HUES64 (cell line): ENCODE data around the gene CHMP3.
"Not testable (repeated sequence)": the region's sequence is repeated elsewhere in the genome, so short reads cannot be mapped to it uniquely, and the experiment has no call there.

ENCODE experiments used
- H3K27ac ChIP-seq: 2 replicates; pipeline ENCODE4 v1.7.0; 2013; ENCODE audit warnings: low read depth, low read length, inconsistent platforms
- H3K27me3 ChIP-seq: 2 replicates; pipeline ENCODE4 v1.6.1; 2013; ENCODE audit warnings: mild to moderate bottlenecking, low read length; ENCODE audit not compliant: insufficient read depth
- H3K36me3 ChIP-seq: 2 replicates; pipeline ENCODE4 v1.6.1; 2013; ENCODE audit warnings: mild to moderate bottlenecking, low read length; ENCODE audit not compliant: insufficient read depth
- H3K4me1 ChIP-seq: 2 replicates; pipeline ENCODE4 v1.6.1; 2013; ENCODE audit warnings: mild to moderate bottlenecking, low read length, moderate library complexity; ENCODE audit not compliant: insufficient read depth
- H3K4me3 ChIP-seq: 2 replicates; pipeline ENCODE4 v1.5.1; 2013; ENCODE audit warnings: mild to moderate bottlenecking, low read length, moderate library complexity
- H3K9ac ChIP-seq: 2 replicates; pipeline ENCODE4 v1.6.1; 2013; ENCODE audit warnings: mild to moderate bottlenecking, low read depth, low read length
- H3K9me3 ChIP-seq: 2 replicates; pipeline ENCODE4 v1.6.1; 2013; ENCODE audit warnings: low read depth, low read length; ENCODE audit not compliant: insufficient read depth
- WGBS: fragments of 150-250, 120-280 bp; methylation state at CpG from one replicate; pipeline ENCODE4 v1.1.7; 2013; ENCODE audit warnings: missing lambda C conversion rate; 5-methylcytosine and 5-hydroxymethylcytosine counted together

Gene CHMP3

DNA sequence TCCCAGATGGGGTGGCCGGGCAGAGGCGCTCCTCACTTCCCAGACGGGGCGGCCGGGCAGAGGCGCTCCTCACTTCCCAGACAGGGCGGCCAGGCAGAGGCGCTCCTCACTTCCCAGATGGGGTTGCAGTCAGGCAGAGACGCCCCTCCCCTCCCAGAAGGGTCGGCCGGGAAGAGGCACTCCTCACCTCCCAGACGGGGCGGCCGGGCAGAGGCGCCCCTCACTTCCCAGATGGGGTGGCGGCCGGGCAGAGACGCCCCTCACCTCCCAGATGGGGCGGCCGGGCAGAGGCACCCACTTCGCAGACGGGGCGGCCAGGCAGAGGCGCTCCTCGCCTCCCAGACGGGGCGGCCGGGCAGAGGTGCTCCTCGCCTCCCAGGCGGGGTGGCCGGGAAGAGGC, 13.8 kb downstream of the CHMP3 start:
- Histone ChIP-seq H3K9me3 (peaks cover 54% of the 10 kb centered on the region), H3K36me3 (peaks cover 23% of the 10 kb centered on the region)
- H3K4me1 ChIP-seq, H3K27ac ChIP-seq, H3K4me3 ChIP-seq, H3K27me3 ChIP-seq, H3K9ac ChIP-seq: not testable (repeated sequence)
- WGBS = 97% methylated on average over 31 of the region's 31 CpGs

DNA sequence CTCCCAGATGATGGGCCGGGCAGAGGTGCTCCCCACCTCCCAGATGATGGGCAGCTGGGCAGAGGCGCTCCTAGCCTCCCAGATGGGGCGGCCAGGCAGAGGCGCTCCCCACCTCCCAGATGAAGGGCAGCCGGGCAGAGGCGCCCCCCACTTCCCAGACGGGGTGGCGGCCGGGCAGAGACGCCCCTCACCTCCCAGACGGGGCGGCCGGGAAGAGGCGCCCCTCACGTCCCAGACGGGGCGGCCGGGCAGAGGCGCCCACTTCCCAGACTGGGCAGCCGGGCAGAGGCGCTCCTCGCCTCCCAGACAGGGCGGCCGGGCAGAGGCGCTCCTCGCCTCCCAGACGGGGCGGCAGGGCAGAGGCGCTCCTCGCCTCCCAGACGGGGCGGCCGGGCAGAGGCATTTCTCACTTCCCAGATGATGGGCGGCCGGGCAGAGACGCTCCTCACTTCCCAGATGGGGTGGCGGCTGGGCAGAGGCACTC, 14.3 kb downstream of the CHMP3 start:
- 90% methylated on average over 37 of the region's 37 CpGs for WGBS
- not testable (repeated sequence) for H3K9ac ChIP-seq, H3K27ac ChIP-seq, H3K4me3 ChIP-seq, H3K27me3 ChIP-seq, H3K4me1 ChIP-seq
- H3K9me3 ChIP-seq = peaks cover 57% of the 10 kb centered on the region
- H3K36me3 ChIP-seq = peaks cover 24% of the 10 kb centered on the region

- not testable (repeated sequence) for H3K27me3 ChIP-seq, H3K9ac ChIP-seq, H3K4me1 ChIP-seq, H3K4me3 ChIP-seq, H3K27ac ChIP-seq
- H3K9me3 ChIP-seq = peaks cover 63% of the 10 kb centered on the region
- peaks cover 23% of the 10 kb centered on the region for H3K36me3 ChIP-seq
- 97% methylated on average over 18 of the region's 20 CpGs for WGBS
Measured at GRCh38 chr2:86548165-86548912, 14.9 kb downstream of the CHMP3 start.

- H3K4me3 ChIP-seq, H3K27ac ChIP-seq, H3K27me3 ChIP-seq, H3K9ac ChIP-seq, H3K4me1 ChIP-seq: not testable (repeated sequence)
- Histone ChIP-seq H3K9me3 (peaks cover 56% of the 10 kb centered on the region), H3K36me3 (peaks cover 15% of the 10 kb centered on the region)
- 97% methylated on average over 45 of the region's 49 CpGs for WGBS
Measured at GRCh38 chr2:86545296-86545924, 17.8 kb downstream of the CHMP3 start.

- 98% methylated on average over 15 of the region's 32 CpGs for WGBS
- peaks cover 15% of the 10 kb centered on the region for H3K36me3 ChIP-seq
Measured at GRCh38 chr2:86544278-86545099, 18.8 kb downstream of the CHMP3 start.

DNA sequence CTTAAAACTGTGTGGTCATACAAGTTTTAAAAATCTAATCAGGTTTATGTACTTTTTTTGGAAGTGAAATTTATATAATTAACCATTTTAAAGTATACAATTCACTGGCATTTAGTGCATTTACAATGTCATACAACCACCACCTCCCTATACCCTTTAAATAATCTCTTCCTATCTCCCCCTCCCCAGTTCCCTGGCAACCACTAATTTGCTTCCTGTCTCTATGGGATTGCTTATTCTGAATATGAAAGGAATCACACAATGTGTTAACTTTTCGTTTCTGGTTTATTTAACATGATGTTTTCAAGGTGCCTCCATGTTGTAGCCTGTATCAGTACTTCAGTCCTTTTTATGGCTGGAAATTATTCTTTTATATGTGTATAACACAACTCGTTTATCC, 19.4 kb downstream of the CHMP3 start:
- Histone ChIP-seq H3K9ac (no peak overlapping the region), H3K4me1 (no peaks in the 10 kb centered on the region), H3K36me3 (peaks cover 15% of the 10 kb centered on the region), H3K27ac (no peak overlapping the region), H3K27me3 (no peaks in the 10 kb centered on the region), H3K4me3 (no peak overlapping the region), H3K9me3 (peaks cover 52% of the 10 kb centered on the region)
- WGBS = 100% methylated on average over 1 of the region's 2 CpGs

More at GRCh38 chr2:86544278-86545099, 18.8 kb downstream of the CHMP3 start:
- H3K27ac ChIP-seq, H3K27me3 ChIP-seq, H3K9ac ChIP-seq, H3K4me3 ChIP-seq, H3K4me1 ChIP-seq: not testable (repeated sequence)
- peaks cover 52% of the 10 kb centered on the region for H3K9me3 ChIP-seq

GRCh38 chr2:86543335-86543734, 19.9 kb downstream of the CHMP3 start:
- H3K4me1 ChIP-seq = no peaks in the 10 kb centered on the region
- no peaks in the 10 kb centered on the region for H3K27me3 ChIP-seq
- H3K36me3 ChIP-seq = peaks cover 20% of the 10 kb centered on the region
- no peak overlapping the region for H3K4me3 ChIP-seq
- 96% methylated on average over 2 of the region's 2 CpGs for WGBS
- no peak overlapping the region for H3K9ac ChIP-seq
- no peak overlapping the region for H3K27ac ChIP-seq
- H3K9me3 ChIP-seq = peaks cover 55% of the 10 kb centered on the region

DNA sequence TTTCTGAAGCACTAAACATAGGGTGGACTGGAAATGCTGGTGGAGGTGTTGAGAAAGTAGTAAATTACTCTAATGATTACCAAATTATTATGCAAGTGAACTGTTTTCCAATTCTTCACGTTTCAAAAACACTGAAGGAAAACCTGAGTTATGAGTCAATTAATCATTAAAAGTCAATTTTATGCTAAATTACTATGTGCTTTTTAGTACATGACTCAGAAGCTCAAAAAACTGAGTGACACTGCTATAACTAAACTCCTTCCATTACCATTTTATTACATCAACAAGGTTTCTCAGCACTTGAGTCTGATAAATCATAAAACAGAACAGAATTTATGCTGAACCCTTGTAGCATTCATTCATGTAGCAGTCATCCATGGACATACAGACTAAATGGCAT, 20.4 kb downstream of the CHMP3 start:
- Histone ChIP-seq H3K27ac (no peak overlapping the region), H3K9ac (no peak overlapping the region), H3K4me3 (no peak overlapping the region), H3K36me3 (peaks cover 18% of the 10 kb centered on the region), H3K9me3 (peaks cover 54% of the 10 kb centered on the region), H3K4me1 (no peaks in the 10 kb centered on the region), H3K27me3 (no peaks in the 10 kb centered on the region)
- no CpG with 5 or more reads among the region's 1 CpG for WGBS

DNA sequence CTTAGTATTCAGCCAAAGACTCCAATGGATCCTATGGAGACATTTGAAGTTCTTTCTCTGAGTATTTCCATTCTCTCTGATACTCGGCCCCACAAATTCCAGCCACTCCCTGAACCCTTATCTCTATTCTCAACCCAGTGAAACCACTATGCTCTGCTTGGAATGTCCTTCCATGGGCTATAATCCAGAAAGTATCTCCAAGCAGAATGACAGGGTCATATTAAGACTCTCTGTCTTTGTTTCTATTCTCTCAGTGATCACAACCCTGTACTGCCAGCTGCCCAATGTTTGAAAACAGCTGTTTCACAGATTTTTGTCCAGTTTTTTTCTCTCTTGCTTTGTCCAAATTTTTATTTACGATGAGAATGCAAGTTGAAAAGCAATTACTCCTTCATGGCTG, 21.9 kb downstream of the CHMP3 start:
- no peaks in the 10 kb centered on the region for H3K27me3 ChIP-seq
- peaks cover 8% of the 10 kb centered on the region; the same call in 1 of the 2 replicates for H3K36me3 ChIP-seq
- no peaks in the 10 kb centered on the region for H3K4me1 ChIP-seq
- no peak overlapping the region for H3K27ac ChIP-seq
- H3K4me3 ChIP-seq = no peak overlapping the region
- peaks cover 51% of the 10 kb centered on the region for H3K9me3 ChIP-seq
- 95% methylated on average over 1 of the region's 2 CpGs for WGBS
- no peak overlapping the region for H3K9ac ChIP-seq

- Histone ChIP-seq H3K4me3 (no peak overlapping the region), H3K4me1 (no peaks in the 10 kb centered on the region), H3K36me3 (peaks cover 7% of the 10 kb centered on the region; the same call in 1 of the 2 replicates), H3K27ac (no peak overlapping the region), H3K27me3 (no peaks in the 10 kb centered on the region), H3K9ac (no peak overlapping the region), H3K9me3 (peaks cover 41% of the 10 kb centered on the region)
- 95% methylated on average over 3 of the region's 3 CpGs for WGBS
Measured at GRCh38 chr2:86533589-86533988, 29.7 kb downstream of the CHMP3 start.
